Upper lobe of left lung (tissue), 6 donors: Measurements from ENCODE around the gene THOC5. TPM values are rescaled to one million over a fixed set of nuclear protein-coding genes. Genes with fewer than 3 reads are reported as not detected.
A peak's percentile ranks its signal among the peaks of the same experiment; 100 is the strongest.

Experiments
- ATAC-seq, 2 donors: fragments of 200-7000 bp; cut with Tn5 transposase; one replicate each; pipeline ENCODE4 v1.9.1; 2022; ENCODE audit warnings: mild to moderate bottlenecking in 2 of 2, moderate library complexity in 2 of 2; ENCODE audit not compliant: low FRiP score in 2 of 2
- DNase-seq, 2 donors: peaks; one replicate each; pipeline ENCODE4 v3.0.0-alpha.2; 2019 to 2020
- H3K27ac ChIP-seq, 4 donors: fragments of 200-600 bp; sonication (generic); one replicate each; pipeline ENCODE4 v1.5.1; 2016 to 2019
- H3K27me3 ChIP-seq, 4 donors: fragments of 200-600 bp; sonication (generic); one replicate each; pipeline ENCODE4 v1.5.1; 2017 to 2019
- H3K36me3 ChIP-seq, 4 donors: fragments of 200-600 bp; sonication (generic); one replicate each; pipeline ENCODE4 v1.5.1; 2016 to 2019
- H3K4me1 ChIP-seq, 4 donors: fragments of 200-600 bp; sonication (generic); one replicate each; pipeline ENCODE4 v1.5.1; 2018 to 2019
- H3K4me3 ChIP-seq, 4 donors: fragments of 200-600 bp; sonication (generic); one replicate each; pipeline ENCODE4 v1.5.1; 2017 to 2019; ENCODE audit warnings: mild to moderate bottlenecking in 2 of 4, moderate library complexity in 1 of 4
- H3K9me3 ChIP-seq, 4 donors: fragments of 200-600 bp; sonication (generic); one replicate each; pipeline ENCODE4 v1.5.1; 2018 to 2019
- EP300 ChIP-seq, 4 donors: sonication (generic); formaldehyde crosslinking; IDR thresholded peaks; one replicate each; pipeline ENCODE4 v1.5.1; 2017; ENCODE audit warnings: antibody characterized with exemption in 4 of 4, control low read depth in 2 of 4
- POLR2A ChIP-seq, 4 donors: fragments of 450-650 bp; IDR thresholded peaks; one replicate each; pipeline ENCODE4 v1.5.1; 2016 to 2017; ENCODE audit warnings: antibody characterized with exemption in 4 of 4, mild to moderate bottlenecking in 2 of 4
- POLR2AphosphoS5 ChIP-seq, 2 donors: sonication (generic); formaldehyde crosslinking; IDR thresholded peaks; one replicate each; pipeline ENCODE4 v1.5.1; 2017; ENCODE audit warnings: antibody characterized with exemption in 2 of 2
- WGBS, 2 donors: methylation state at CpG; one replicate each; pipeline ENCODE4 v1.1.5; 2017 to 2018; 5-methylcytosine and 5-hydroxymethylcytosine counted together
- total RNA-seq, 6 donors: library from RNA; depleted of rRNA in 4 of 6; stranded (reverse); fragments of >200 nt in 4 of 6; gene quantifications; one replicate each; pipeline versions ENCODE4 v1.1.0 to v1.2.1, GENCODE V29; 2016 to 2021
- TF ChIP-seq, protein P1 (sequence below), 6 experiments: fragments of 450-650 bp in 4 of 6; fragments of 200-600 bp in 2 of 6; sonication (generic) in 2 of 6; IDR thresholded peaks; one replicate each; pipeline ENCODE4 v1.5.1; 2016 to 2019; ENCODE audit warnings: antibody characterized with exemption in 6 of 6
- donor health status: DM: no; HTN: no; CAD: no; lungs with moderate emphysema.
- donor health status: DM: no; HTN: yes; CAD: no; lungs with severe emphysema.

THOC5 gene
- total RNA-seq, 6 donors from 2014 or later, result 30.1 to 126 (median 57.4) TPM

DNA sequence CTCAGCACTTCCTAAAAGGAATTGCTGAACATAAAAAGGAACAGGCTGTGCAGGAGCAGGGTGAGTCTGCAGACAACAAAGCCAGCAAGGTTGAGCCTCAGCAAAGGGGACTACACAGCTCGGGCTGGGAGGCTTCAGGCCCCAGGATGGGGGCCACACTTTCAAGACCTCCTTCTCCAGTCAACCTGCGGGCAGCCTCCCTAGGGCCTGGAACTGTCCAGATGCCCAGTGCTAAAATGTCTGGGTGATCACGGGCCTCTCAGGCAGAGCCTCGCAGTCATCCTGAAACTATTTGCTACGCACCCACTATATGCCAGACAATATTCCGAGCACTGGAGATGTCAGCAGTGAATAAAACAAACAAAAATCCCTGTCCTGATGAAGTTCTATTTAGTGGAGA lies 77.4 kb downstream of the THOC5 start:
- H3K4me3 ChIP-seq, result no peak overlapping the region
- ATAC-seq, result no peak
- no peak for DNase-seq
- no peak overlapping the region for H3K27ac ChIP-seq
- peaks cover 9 to 15% (median 14%) of the 10 kb centered on the region in 4 donors for H3K4me1 ChIP-seq
- WGBS, 2 donors, result 56 to 78% methylated on average over 6 of the region's 6 CpGs
- TF ChIP-seq, protein P1, sequence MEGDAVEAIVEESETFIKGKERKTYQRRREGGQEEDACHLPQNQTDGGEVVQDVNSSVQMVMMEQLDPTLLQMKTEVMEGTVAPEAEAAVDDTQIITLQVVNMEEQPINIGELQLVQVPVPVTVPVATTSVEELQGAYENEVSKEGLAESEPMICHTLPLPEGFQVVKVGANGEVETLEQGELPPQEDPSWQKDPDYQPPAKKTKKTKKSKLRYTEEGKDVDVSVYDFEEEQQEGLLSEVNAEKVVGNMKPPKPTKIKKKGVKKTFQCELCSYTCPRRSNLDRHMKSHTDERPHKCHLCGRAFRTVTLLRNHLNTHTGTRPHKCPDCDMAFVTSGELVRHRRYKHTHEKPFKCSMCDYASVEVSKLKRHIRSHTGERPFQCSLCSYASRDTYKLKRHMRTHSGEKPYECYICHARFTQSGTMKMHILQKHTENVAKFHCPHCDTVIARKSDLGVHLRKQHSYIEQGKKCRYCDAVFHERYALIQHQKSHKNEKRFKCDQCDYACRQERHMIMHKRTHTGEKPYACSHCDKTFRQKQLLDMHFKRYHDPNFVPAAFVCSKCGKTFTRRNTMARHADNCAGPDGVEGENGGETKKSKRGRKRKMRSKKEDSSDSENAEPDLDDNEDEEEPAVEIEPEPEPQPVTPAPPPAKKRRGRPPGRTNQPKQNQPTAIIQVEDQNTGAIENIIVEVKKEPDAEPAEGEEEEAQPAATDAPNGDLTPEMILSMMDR (IDR thresholded peaks at IDR 0.05), result no peak
- H3K36me3 ChIP-seq, result no peaks in the 10 kb centered on the region
- no peaks in the 10 kb centered on the region for H3K9me3 ChIP-seq
- H3K27me3 ChIP-seq, result peaks cover 2 to 25% (median 19%) of the 10 kb centered on the region in 4 donors

DNA sequence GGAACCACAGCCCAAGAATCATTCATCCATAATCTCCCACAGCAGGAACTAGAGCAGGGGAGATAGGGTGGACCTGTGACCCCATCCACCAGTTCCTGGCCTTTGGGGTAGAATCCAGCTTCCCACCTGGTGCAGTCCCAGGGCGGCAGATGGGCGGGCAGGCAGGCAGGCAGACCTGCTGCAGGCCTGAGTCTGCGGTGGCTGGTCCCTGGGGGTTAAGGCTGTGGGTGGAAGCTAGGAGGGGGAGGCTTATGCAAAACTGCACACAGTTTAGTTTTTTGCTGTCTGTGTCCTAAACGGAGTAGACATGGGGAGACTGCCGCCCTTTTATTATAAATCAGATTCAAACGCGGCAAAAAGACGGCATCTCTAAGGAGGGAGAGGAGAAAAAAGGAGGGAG lies 78.0 kb downstream of the THOC5 start:
- DNase-seq, result no peak
- Histone ChIP-seq H3K36me3 (no peaks in the 10 kb centered on the region), H3K9me3 (no peaks in the 10 kb centered on the region), H3K27ac (no peak overlapping the region), H3K27me3 (peaks cover 1 to 20% (median 15%) of the 10 kb centered on the region in 4 donors), H3K4me1 (peaks cover 4 to 12% (median 10%) of the 10 kb centered on the region in 4 donors), H3K4me3 (no peak overlapping the region)
- 81 to 87% methylated on average over 7 to 8 of the region's 8 CpGs for WGBS, 2 donors
- ATAC-seq, result no peak
- no peak for TF ChIP-seq POLR2AphosphoS5 (IDR thresholded peaks at IDR 0.05)
- TF ChIP-seq, protein P1 (IDR thresholded peaks at IDR 0.05), result no peak
- TF ChIP-seq EP300 (IDR thresholded peaks at IDR 0.05), result no peak
- TF ChIP-seq POLR2A (IDR thresholded peaks at IDR 0.05), result no peak

DNA sequence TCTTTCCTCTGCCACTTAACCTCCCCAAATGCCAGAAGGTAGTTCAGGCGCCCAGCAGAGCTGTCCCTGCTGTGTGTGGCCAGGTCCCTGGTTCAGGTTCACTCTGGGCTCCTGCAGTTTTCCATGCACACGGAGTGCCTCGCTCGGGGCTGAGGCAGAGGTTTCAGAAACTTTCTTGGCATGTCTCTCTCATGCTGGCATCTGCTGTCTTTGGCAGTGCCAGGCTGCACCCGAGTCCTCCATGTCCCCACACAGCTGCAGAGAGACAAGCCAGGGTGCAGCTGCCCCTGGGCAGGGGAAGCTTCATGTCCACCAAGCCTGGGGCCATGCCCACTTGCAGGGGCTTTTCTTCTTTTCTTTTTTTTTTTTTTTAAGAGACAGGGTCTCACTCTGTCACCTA lies 80.6 kb downstream of the THOC5 start:
- no peaks in the 10 kb centered on the region for H3K36me3 ChIP-seq
- no peak overlapping the region for H3K27ac ChIP-seq
- 69 to 81% methylated on average over 5 of the region's 5 CpGs for WGBS, 2 donors
- H3K27me3 ChIP-seq, result peaks cover 0 to 9% (median 2%) of the 10 kb centered on the region in 4 donors
- peaks cover 5 to 10% (median 8%) of the 10 kb centered on the region in 4 donors for H3K4me1 ChIP-seq
- DNase-seq (no peak), ATAC-seq (no peak)
- no peak overlapping the region for H3K4me3 ChIP-seq
- TF ChIP-seq POLR2A (IDR thresholded peaks at IDR 0.05) (no peak), POLR2AphosphoS5 (IDR thresholded peaks at IDR 0.05) (no peak), EP300 (IDR thresholded peaks at IDR 0.05) (no peak)
- TF ChIP-seq, protein P1 (IDR thresholded peaks at IDR 0.05), result no peak
- H3K9me3 ChIP-seq, result no peaks in the 10 kb centered on the region

DNA sequence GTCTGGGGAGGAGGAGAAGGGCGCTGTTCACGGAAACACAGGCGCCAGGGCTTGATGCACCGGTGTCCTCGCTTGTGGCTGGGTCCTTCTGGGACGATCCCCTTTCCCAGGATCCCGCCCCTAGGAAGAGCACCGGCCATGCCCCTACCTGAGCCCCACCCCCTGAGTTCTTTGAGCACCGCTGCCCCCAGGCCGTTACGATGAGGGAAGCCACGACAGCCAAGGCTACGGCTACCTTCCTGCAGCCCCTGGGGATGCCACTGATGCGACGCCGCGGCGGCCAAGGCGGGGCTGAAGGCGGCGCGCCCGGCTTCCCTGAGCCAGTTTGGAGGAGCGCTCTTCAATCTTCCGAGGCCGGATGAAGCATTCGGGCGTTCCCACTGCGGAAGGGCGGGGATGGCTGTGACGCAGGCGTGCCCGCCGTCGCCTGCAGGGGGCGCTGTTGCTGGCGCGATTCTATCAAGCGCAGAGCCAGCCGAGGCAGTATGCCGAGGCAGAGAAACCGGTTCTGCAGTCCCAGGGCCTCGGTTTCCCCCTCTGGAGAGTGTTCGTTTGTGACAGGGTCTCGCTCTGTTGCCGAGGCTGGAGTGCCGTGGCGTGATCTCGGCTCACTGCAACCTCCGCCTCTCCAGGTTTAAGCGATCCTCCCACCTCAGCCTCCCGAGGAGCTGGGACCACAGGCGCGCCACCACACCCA lies 83.2 kb downstream of the THOC5 start:
- H3K4me1 ChIP-seq, result peaks cover 5 to 10% (median 8%) of the 10 kb centered on the region in 4 donors
- H3K27ac ChIP-seq, result no peak overlapping the region
- TF ChIP-seq EP300 (IDR thresholded peaks at IDR 0.05), result no peak
- no peak for TF ChIP-seq POLR2A (IDR thresholded peaks at IDR 0.05)
- TF ChIP-seq, protein P1 (IDR thresholded peaks at IDR 0.05), result peak; percentile 75 to 89 (median 82)
- TF ChIP-seq POLR2AphosphoS5 (IDR thresholded peaks at IDR 0.05), result no peak
- DNase-seq (peak; percentile 67 to 95), ATAC-seq (peak; percentile 84 to 88)
- no peaks in the 10 kb centered on the region for H3K9me3 ChIP-seq
- peaks cover 0 to 9% (median 2%) of the 10 kb centered on the region in 4 donors for H3K27me3 ChIP-seq
- H3K4me3 ChIP-seq, result peak overlapping the region in 3 of 4 donors; percentile 25 to 42 (median 38)
- WGBS, 2 donors, result 19 to 38% methylated on average over 29 to 49 of the region's 54 CpGs
- H3K36me3 ChIP-seq, result no peaks in the 10 kb centered on the region

DNA sequence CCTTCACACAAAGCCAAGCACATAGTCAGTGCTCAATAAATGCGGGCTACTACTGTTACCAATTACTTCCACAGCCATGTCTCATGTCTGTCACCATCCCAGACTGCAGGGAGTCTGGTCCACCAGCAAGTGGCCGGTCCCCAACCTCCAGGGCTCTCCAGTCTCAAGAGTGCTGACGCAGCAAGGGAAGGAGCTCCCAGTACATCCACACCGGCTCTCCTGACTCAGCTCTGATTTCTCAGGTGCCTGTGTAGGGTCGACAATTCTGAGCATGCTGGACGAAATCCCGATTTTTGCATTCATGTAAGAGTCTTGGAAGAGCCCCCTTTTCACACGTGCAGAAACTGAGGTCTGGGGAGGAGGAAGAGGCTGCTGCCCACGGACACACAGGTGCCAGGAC lies 83.8 kb downstream of the THOC5 start:
- ATAC-seq (peak; percentile 27 to 56), DNase-seq (peak in 1 of 2 donors; percentile 54)
- Histone ChIP-seq H3K4me3 (peak overlapping the region in 3 of 4 donors; percentile 25 to 42 (median 38)), H3K27me3 (peaks cover 0 to 9% (median 2%) of the 10 kb centered on the region in 4 donors), H3K27ac (no peak overlapping the region), H3K9me3 (no peaks in the 10 kb centered on the region), H3K36me3 (no peaks in the 10 kb centered on the region), H3K4me1 (peaks cover 5 to 10% (median 8%) of the 10 kb centered on the region in 4 donors)
- WGBS, 2 donors, result 50 to 56% methylated on average over 9 of the region's 9 CpGs
- TF ChIP-seq, protein P1 (IDR thresholded peaks at IDR 0.05), result no peak
- TF ChIP-seq POLR2AphosphoS5 (IDR thresholded peaks at IDR 0.05), result no peak
- TF ChIP-seq EP300 (IDR thresholded peaks at IDR 0.05), result no peak
- no peak for TF ChIP-seq POLR2A (IDR thresholded peaks at IDR 0.05)
